Middle frontal gyrus (tissue), 1 donor: ENCODE results near the gene B4GALNT4.
A peak's percentile ranks its signal among the peaks of the same experiment; 100 is the strongest.
"Not testable (repeated sequence)": the region's sequence is repeated elsewhere in the genome, so short reads cannot be mapped to it uniquely, and the experiment has no call there.

Source experiments
- DNase-seq: peaks from one replicate; pipeline ENCODE4 v3.0.0-alpha.2; 2015; ENCODE audit warnings: low spot score; ENCODE audit errors: extremely low spot score

B4GALNT4 gene, protein sequence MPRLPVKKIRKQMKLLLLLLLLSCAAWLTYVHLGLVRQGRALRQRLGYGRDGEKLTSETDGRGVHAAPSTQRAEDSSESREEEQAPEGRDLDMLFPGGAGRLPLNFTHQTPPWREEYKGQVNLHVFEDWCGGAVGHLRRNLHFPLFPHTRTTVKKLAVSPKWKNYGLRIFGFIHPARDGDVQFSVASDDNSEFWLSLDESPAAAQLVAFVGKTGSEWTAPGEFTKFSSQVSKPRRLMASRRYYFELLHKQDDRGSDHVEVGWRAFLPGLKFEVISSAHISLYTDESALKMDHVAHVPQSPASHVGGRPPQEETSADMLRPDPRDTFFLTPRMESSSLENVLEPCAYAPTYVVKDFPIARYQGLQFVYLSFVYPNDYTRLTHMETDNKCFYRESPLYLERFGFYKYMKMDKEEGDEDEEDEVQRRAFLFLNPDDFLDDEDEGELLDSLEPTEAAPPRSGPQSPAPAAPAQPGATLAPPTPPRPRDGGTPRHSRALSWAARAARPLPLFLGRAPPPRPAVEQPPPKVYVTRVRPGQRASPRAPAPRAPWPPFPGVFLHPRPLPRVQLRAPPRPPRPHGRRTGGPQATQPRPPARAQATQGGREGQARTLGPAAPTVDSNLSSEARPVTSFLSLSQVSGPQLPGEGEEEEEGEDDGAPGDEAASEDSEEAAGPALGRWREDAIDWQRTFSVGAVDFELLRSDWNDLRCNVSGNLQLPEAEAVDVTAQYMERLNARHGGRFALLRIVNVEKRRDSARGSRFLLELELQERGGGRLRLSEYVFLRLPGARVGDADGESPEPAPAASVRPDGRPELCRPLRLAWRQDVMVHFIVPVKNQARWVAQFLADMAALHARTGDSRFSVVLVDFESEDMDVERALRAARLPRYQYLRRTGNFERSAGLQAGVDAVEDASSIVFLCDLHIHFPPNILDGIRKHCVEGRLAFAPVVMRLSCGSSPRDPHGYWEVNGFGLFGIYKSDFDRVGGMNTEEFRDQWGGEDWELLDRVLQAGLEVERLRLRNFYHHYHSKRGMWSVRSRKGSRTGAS

DNA sequence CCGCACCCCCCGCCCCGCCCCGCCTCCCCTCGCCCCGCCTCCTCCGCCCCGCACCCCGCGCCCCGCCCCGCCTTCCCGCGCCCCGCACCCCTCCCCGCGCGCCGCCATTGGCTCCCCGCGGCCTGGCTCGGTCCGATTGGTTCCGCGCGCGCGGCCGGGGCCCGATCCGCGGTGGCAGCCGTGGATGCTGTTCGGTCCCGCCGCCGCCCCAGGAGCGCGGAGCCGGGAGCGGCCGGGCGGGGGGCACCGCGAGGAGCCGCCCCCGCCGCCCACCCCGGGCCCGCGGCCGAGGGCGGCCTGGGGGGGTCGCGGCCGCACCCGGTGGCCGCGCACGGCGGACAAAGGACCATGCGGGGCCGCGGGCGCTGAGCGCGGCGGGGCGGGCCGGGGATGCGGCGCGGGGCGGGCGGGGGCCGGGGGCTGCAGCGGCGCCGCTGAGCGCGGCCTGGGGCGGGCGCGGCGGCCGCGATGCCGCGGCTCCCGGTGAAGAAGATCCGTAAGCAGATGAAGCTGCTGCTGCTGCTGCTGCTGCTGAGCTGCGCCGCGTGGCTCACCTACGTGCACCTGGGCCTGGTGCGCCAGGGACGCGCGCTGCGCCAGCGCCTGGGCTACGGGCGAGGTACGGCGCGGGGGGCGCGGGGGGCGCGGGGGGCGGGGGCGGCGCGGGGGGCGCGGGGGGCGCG is at the start of gene B4GALNT4:
Gene B4GALNT4, plus strand, starts transcription at position 164 of the 683 bp plus-strand sequence. Its CDS starts 305 bp downstream, at position 469.
- DNase-seq, result peak; percentile 47

DNA sequence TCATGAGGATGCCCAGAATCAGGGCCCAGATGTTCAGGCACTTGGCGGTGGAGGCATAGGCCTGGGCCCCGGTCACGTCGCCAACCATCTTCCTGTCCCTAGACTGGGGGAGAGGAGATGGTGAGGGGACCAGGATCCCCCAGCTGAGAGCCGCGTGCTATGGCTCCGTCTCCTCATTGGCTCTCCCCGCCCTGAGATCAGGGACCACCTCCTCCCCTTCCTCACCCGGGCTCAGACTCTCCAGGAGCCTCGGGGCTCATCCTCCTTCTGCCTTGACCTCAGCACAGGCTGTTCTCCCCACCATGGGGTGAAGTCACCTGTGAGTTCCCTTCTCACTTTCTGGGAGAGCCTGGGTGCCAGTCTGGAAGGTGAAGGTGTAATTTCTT is 49.4 kb upstream of the B4GALNT4 start:
- not testable (repeated sequence) for DNase-seq

DNA sequence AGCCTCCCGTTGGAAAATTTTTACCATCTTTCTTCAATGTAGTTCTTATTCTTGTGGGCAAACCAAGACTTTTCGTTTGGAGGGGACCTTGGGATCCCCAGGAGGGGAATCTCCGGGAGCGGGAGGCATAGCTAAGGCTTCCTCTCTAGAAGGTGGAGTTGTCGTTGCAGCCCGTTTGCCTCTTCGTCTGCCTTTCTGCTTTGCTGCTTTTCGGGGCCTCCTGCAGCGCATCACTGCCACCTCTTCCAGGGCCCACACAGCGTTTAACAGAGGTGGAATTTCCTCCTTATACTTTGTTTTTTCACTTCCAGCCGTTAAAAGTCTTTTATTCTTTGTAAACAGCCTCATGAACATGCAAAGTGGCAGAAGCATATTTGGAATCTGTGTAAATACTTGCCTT is 45.1 kb upstream of the B4GALNT4 start:
- DNase-seq, result no peak

- DNase-seq, result not testable (repeated sequence)
Observed at GRCh38 chr11:324593-325517, 44.4 kb upstream of the B4GALNT4 start.

GRCh38 chr11:325796-326591 is 43.3 kb upstream of the B4GALNT4 start:
- DNase-seq, result no peak

GRCh38 chr11:326592-326841 is 42.8 kb upstream of the B4GALNT4 start:
- DNase-seq, result no peak

GRCh38 chr11:326842-327580 is 42.3 kb upstream of the B4GALNT4 start:
- no peak for DNase-seq

DNA sequence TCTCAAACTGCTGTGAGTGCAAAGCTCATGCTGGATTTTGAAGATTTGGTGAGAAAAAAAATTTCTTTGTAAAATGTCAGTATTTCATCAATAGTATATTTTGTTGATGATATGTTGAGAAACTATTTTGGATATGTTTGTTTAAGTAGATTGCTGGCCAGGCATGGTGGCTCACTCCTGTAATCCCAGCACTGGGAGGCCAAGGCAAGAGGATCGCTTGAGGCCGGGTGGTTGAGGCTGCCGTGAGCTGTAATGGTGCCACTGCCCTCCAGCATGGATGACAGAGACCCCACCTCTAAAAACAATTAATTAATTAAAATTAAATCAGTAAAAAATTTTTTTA is 41.7 kb upstream of the B4GALNT4 start:
- DNase-seq, result no peak

- no peak for DNase-seq
Observed at GRCh38 chr11:328012-328411, 41.3 kb upstream of the B4GALNT4 start.

GRCh38 chr11:328516-329100 is 40.7 kb upstream of the B4GALNT4 start:
- DNase-seq, result not testable (repeated sequence)

DNA sequence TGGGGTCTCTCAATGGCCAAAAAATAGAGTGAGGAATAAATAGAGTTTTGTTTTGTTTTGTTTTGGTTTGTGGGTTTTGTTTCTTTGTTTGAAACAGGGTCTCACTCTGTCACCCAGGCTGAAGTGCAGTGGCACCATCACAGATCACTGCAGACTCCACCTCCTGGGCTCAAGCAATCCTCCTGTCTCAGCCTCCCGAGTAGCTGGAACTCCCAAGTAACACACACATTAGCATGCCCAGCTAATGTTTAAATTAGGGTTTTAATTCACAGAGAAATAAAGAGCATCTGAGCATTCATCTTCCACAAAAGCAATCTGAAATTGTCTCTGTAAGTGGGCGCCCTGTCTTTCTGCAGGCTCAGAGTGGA is 39.4 kb upstream of the B4GALNT4 start:
- no peak for DNase-seq

- DNase-seq, result no peak
Observed at GRCh38 chr11:330307-330693, 39.0 kb upstream of the B4GALNT4 start.

DNA sequence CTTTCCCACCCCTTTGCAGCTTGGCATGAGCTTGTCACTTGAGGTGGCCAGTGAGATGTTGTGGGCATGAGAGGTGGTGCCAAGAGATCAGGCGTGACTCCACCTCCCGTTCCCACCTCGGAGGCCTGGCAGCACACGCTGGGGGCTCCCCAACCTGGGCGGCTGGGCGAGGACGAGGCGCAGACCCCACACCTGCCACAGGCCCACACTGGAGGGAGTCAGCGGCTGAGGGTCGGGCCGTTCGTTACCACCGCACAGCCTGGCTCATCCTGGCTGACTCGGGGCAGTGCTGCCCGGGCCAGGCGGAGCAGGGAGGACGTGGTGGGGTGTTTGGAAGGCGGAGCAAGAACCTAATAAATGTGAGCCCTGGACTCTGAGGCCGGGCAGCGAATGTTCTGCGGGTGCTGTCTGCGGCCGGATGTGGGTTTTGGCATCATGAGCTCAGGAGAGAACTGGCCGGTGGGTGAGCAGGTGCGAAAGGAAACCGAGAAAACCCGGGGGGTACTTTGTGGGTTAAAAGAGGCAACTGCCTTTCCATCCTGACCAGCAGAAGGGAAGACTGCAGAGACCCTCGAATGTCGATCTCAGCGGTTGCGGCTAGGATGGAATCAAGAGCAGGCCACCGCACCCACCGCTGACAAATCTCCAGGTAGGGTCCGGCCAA is 38.5 kb upstream of the B4GALNT4 start:
- no peak for DNase-seq

DNA sequence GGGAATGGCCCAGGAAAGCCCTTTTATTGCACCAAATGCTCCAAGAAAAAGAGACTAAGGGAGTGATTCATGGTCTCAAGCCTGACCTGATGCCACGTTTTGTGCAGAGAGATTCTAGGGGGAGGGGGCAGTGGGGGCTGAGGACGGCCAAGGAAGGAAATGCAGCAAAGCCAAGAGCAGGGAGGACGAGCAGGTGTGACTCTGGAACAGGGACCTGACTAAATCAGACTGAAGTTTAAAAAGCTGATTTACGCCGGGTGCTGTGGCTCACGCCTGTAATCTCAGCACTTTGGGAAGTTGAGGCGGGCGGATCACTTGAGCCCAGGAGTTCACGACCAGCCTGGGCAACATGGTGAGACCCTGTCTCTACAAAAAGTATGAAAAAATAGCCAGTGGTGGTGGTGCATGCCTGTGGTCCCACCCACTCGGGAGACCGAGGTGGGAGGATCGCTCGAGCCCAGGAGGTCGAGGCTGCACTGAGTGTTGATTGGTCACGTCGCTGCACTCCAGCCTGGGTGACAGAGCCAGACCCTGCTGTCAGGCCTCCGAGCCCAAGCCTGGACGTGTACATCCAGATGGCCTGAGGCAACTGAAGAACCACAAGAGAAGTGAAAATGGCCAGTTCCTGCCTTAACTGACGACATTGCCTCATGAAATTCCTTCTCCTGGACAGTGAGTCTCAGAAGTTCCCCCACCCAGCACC is 37.8 kb upstream of the B4GALNT4 start:
- DNase-seq, result no peak

GRCh38 chr11:332651-333480 is 36.4 kb upstream of the B4GALNT4 start:
- no peak for DNase-seq

GRCh38 chr11:333616-334263 is 35.6 kb upstream of the B4GALNT4 start:
- DNase-seq, result not testable (repeated sequence)
